Karpas-422 (cell line): Measurements from ENCODE around the gene C22orf23. TPM values are rescaled to one million over a fixed set of nuclear protein-coding genes. Genes with fewer than 3 reads are reported as not detected.

Experiments used
- DNase-seq: peaks from one replicate; pipeline ENCODE4 v3.0.0-alpha.2; 2015
- H2AFZ ChIP-seq: fragments of 200-600 bp; sonication (generic); 2 replicates; pipeline ENCODE4 v1.6.1; 2014; ENCODE audit warnings: antibody characterized with exemption, low read length, mixed read lengths
- H3K27ac ChIP-seq: fragments of 200-600 bp; sonication (generic); 2 replicates; pipeline ENCODE4 v1.5.1; 2014; ENCODE audit warnings: mild to moderate bottlenecking, low read length, moderate library complexity
- H3K27me3 ChIP-seq: fragments of 200-600 bp; sonication (generic); 2 replicates; pipeline ENCODE4 v1.6.1; 2014; ENCODE audit warnings: low read length, mixed read lengths
- H3K36me3 ChIP-seq: fragments of 200-600 bp; sonication (generic); 2 replicates; pipeline ENCODE4 v1.6.1; 2014; ENCODE audit warnings: low read length, mixed read lengths; ENCODE audit not compliant: insufficient read depth
- H3K4me1 ChIP-seq: fragments of 200-600 bp; sonication (generic); 2 replicates; pipeline ENCODE4 v1.6.1; 2014; ENCODE audit warnings: mild to moderate bottlenecking, low read length, mixed read lengths
- H3K4me2 ChIP-seq: fragments of 200-600 bp; sonication (generic); 2 replicates; pipeline ENCODE4 v1.6.1; 2014; ENCODE audit warnings: low read length, low read depth, mild to moderate bottlenecking; ENCODE audit not compliant: poor library complexity, severe bottlenecking
- H3K4me3 ChIP-seq: fragments of 200-600 bp; sonication (generic); 2 replicates; pipeline ENCODE4 v1.5.1; 2014; ENCODE audit warnings: mild to moderate bottlenecking, antibody characterized with exemption, low read length, mixed read lengths
- H3K79me2 ChIP-seq: fragments of 200-600 bp; sonication (generic); 2 replicates; pipeline ENCODE4 v1.6.1; 2014; ENCODE audit warnings: mild to moderate bottlenecking, low read length, mixed read lengths
- H3K9ac ChIP-seq: fragments of 200-600 bp; sonication (generic); 2 replicates; pipeline ENCODE4 v1.6.0; 2014; ENCODE audit warnings: low read length
- H3K9me2 ChIP-seq: fragments of 200-600 bp; sonication (generic), shearing (Covaris generic); replicated peaks from 2 replicates; pipeline ENCODE4 v1.6.0; 2014; ENCODE audit warnings: mild to moderate bottlenecking, low read length, moderate library complexity; ENCODE audit not compliant: insufficient read depth
- H3K9me3 ChIP-seq: fragments of 300-700, 200-600 bp; sonication (generic); 2 replicates; pipeline ENCODE4 v1.6.1; 2014; ENCODE audit warnings: low read length, mixed read lengths
- H4K20me1 ChIP-seq: fragments of 200-600 bp; sonication (generic); 2 replicates; pipeline ENCODE4 v1.6.1; 2014; ENCODE audit warnings: mild to moderate bottlenecking, antibody characterized with exemption, low read length, low read depth; ENCODE audit not compliant: insufficient read depth
- total RNA-seq: library from RNA; depleted of rRNA; stranded (reverse); fragments of >200 nt; shearing (Covaris generic); gene quantifications from 2 replicates; pipeline ENCODE4 v1.2.3, GENCODE V29; 2014; ENCODE audit warnings: low replicate concordance

Gene C22orf23
- total RNA-seq, 1 experiment from 2014 or later, result not detected

DNA sequence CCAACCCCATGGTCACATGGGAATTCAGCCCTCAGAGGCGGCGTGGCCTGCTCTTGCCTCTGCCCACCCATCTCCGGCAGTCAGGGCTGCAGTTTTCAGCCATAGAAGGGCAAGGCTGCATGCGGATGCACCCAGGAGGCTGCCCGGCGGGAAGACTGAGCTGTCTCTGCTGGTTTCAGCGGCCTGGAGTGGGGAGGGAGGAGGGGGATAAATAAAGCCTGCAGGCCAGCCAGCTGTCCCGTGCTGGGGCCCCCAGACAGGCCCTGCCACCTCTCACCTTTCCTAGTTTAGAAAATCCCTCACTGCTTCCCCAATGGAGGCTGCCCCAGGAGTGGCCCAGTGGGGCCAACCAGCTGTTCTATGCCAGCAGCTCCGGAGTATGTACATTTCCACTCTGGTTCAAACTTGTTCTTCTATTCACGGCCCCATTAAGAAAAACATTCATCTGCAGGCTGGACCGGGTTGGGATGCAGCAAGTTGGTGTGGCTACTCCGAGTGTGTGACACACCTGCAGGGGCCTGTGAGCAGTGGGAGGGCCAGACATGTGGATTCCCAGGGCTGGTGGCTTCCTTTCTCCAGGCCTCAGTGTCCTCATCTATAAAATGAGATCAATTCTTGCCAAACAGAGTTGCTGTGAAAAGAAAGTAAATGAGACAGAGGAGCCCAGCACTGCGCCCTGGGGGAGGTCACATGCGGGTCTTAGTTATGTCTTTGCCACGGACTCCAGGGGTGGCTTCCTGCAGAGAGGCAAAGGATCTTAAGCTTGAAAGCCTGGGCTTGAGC, 42.3 kb downstream of the C22orf23 start:
- Histone ChIP-seq H3K27me3 (no peaks in the 10 kb centered on the region), H2AFZ (no peak overlapping the region), H3K36me3 (no peaks in the 10 kb centered on the region), H3K9me3 (no peaks in the 10 kb centered on the region), H4K20me1 (no peaks in the 10 kb centered on the region; the same call in 1 of the 2 replicates), H3K4me1 (peaks cover 12% of the 10 kb centered on the region), H3K9ac (no peak overlapping the region), H3K9me2 (no peaks in the 10 kb centered on the region), H3K79me2 (peaks cover 24% of the 10 kb centered on the region), H3K4me2 (no peak overlapping the region), H3K27ac (no peak overlapping the region), H3K4me3 (no peak overlapping the region)
- DNase-seq, result no peak

DNA sequence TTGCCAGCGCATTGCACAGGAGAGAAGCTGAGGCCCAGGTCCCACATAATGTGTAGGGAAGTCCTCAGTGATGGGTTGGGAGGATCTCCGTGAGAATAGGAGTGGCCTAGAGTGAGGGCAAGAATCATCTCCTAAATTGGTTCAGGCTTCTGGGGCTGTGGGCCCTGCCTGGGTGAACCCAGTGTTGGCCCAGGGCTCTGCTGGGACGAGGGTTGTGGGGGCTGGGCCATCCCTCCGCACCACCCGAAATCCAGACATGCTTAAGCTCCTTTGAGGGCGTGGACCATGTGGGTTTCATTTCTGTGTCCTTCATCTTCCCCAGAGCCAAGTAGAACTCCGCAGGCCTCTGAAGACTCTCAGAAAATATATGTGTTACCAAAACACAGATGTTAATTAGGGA, 43.6 kb downstream of the C22orf23 start:
- Histone ChIP-seq H2AFZ (no peak overlapping the region), H3K4me2 (no peak overlapping the region), H3K36me3 (no peaks in the 10 kb centered on the region), H3K27me3 (no peaks in the 10 kb centered on the region), H3K27ac (no peak overlapping the region), H3K4me1 (peaks cover 18% of the 10 kb centered on the region), H3K9me2 (no peaks in the 10 kb centered on the region), H4K20me1 (no peaks in the 10 kb centered on the region; the same call in 1 of the 2 replicates), H3K4me3 (no peak overlapping the region), H3K9me3 (no peaks in the 10 kb centered on the region), H3K79me2 (peaks cover 24% of the 10 kb centered on the region), H3K9ac (no peak overlapping the region)
- no peak for DNase-seq

DNA sequence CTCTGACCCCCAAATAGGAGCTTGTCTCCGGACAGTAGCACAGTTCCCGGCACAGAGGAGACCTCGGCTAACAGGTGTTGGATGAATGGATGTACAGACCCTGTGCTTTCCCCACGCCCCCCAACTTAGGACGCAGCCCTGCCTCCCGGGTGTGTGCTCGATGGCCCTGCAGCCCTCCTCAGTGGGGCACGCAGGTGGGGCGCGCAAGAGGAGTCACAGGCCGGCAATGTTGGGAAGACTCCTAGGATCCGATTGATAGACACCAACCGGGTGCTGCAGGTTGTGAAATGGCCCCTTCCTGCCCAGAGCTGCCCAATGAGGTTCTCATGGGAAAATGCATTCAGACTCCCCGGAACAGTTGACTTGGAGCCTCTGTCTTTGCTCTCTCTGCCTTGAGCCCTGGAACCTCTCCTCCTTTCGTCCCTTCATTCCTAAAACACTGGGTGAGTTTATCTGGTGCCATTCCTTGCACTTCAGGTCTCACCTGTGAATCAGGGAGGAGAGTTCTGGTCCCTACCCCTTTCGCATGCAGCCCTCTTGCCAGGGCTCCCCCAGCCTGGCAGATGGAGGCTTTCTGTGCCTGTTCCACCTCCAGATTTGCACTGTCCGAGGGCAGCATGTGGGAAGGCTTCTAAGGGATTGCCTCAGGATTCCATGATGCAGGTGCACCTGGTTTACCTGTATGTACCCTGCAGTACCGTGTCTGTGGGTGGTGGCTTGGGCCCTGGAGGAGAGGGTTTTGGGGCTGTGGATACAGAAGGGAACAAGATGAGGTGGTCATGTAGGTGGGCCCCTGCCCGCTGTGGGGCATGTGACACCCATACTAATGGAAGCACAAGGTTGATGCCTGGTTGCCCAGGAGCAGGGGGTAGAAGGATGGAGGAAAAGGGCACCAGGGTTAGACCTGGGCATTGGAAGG, 46.1 kb downstream of the C22orf23 start:
- Histone ChIP-seq H3K79me2 (peaks cover 24% of the 10 kb centered on the region), H3K36me3 (no peaks in the 10 kb centered on the region), H3K9me3 (no peaks in the 10 kb centered on the region), H3K4me3 (peak overlapping the region; percentile 83), H3K4me2 (peak overlapping the region; percentile 74), H3K27me3 (no peaks in the 10 kb centered on the region), H3K4me1 (peaks cover 18% of the 10 kb centered on the region), H2AFZ (no peak overlapping the region), H4K20me1 (no peaks in the 10 kb centered on the region; the same call in 1 of the 2 replicates), H3K27ac (peak overlapping the region; percentile 74), H3K9ac (peak overlapping the region; percentile 91), H3K9me2 (no peaks in the 10 kb centered on the region)
- no peak for DNase-seq

DNA sequence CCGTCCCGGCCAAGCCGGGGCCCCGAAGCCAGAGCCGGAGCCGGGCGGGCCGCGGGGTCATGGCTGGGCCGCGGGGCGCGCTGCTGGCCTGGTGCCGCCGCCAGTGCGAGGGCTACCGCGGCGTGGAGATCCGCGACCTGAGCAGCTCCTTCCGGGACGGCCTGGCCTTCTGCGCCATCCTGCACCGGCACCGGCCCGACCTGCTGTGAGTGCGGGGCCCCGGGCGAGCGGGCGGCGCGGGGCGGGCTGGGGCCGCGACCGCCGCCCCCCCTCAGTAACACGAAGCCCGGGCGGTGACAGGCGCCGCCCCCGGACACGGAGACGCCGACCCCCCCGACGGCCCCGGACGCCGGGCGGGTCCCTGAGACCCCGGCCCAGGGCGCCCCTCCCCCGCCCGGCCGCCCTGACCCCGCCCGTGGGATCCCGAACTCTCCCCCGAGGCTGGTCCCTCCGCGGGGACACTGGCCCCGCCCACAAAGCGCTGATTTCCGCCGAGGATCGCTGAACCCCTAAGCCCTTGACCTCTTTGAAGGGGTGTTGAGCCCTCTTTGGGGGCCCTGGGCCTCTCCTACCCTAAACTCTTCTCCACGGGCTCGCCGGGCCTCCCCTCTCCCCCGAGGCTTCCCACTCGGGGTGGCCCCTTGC, 46.9 kb downstream of the C22orf23 start:
- Histone ChIP-seq H3K79me2 (peaks cover 24% of the 10 kb centered on the region), H3K9me3 (no peaks in the 10 kb centered on the region), H4K20me1 (no peaks in the 10 kb centered on the region; the same call in 1 of the 2 replicates), H3K4me2 (peak overlapping the region; percentile 74), H3K4me3 (peak overlapping the region; percentile 83), H3K9me2 (no peaks in the 10 kb centered on the region), H2AFZ (no peak overlapping the region), H3K4me1 (peaks cover 18% of the 10 kb centered on the region), H3K9ac (peak overlapping the region; percentile 91), H3K27me3 (no peaks in the 10 kb centered on the region), H3K27ac (peak overlapping the region; percentile 74), H3K36me3 (no peaks in the 10 kb centered on the region)
- peak; percentile 82 for DNase-seq

DNA sequence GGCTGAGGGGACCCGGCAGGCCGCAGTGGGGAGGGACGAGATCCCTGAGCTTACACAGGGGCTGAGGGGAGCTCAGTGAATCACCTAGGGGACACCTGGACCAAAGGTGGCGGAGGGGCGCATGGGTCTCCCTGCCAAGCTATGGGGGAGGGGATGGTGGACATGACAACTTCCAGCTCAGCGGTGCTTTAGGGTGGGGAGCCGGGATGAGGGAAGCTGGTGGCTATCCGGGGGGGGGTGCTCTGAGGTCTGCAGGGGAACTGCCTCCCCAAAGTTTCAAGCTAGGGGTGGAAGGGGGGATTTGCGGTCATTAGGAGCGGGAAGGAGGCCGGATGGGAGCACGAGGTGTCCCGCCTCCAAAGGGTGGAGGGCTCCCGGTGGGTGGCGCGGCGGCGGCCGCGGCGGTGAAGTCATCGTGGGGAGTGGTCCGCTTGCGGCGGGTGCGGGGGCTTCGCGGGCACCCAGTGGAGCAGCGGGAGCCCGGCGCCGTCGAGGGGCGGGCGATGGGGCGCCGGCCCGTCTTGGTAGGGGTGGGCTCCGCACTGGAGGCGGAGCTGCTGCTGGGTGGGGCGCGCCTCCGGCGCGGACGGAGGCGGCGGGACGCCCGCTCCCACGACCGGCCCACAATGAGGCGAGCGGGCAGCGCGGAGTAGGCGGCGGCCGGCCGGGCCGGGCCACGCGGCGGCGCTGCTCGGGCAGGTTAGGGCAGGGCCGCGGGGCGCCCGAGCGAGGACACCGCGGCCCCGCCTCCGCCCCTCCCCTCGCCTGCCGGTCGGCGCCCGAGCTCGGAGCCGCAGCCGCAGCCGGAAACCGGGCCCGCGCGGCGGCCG, 47.7 kb downstream of the C22orf23 start, which contains the start of gene MICALL1:
TSS of gene MICALL1 (plus strand) at position 764 of the 830 bp plus-strand sequence. CDS start 126 bp downstream, outside the sequence.
- Histone ChIP-seq H3K79me2 (peaks cover 24% of the 10 kb centered on the region), H3K36me3 (no peaks in the 10 kb centered on the region), H3K9ac (peak within 1 kb of the TSS; percentile 91), H3K4me2 (peak within 1 kb of the TSS; percentile 75), H3K27me3 (no peaks in the 10 kb centered on the region), H4K20me1 (no peaks in the 10 kb centered on the region; the same call in 1 of the 2 replicates), H3K4me3 (peak within 1 kb of the TSS; percentile 83), H3K9me2 (no peaks in the 10 kb centered on the region), H3K9me3 (no peaks in the 10 kb centered on the region), H3K27ac (peak within 1 kb of the TSS; percentile 74), H2AFZ (peak within 1 kb of the TSS; percentile 32; the same call in 1 of the 2 replicates), H3K4me1 (peaks cover 18% of the 10 kb centered on the region)
- DNase-seq, result peak; percentile 88

DNA sequence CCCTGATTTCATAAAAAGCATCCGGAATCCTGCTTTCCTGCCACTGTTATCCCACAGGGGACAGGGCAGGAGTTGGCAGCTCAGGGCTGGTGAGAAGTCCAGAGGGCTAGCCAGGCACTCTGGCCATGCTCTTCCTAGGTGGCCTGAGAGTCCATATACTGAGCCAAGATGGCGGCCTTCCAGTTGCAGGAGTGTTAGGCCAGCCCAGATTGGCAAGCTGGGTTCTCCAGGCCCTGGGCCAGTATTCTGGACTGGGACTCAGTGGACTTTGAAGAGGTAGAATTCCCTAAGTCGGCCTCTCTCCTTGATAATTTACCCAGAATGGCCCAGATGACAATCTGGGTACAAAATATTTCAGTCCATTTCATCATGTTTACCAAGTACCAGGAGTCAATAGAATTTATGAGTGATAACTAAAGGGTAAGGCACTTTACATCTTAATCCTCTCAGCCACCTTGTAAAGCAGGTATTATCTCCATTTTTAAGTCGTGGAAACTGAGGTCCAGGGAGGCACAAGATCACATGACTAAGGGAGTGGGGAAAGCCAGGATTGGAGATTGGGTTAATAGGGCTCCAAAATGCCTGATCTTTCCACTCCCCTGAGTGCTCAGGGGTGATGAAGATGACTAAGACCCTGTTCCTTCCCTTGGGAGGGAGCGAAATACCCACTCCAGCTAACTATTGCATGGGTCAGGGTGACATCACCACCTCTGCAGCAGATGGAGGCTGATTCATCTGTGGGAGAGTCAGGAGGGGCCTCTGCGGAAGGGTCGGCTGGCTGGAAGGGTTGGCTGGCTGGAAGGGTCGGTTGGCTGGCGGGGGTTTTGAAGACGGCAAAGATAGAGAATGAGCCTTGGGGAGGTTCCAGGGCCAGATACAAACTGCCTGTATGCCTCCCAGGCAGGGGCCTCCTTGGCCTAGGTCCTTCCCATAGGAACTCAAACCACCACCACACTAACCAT, 48.5 kb downstream of the C22orf23 start:
- Histone ChIP-seq H3K27me3 (no peaks in the 10 kb centered on the region), H3K9ac (peak overlapping the region; percentile 69; the same call in 1 of the 2 replicates), H3K4me1 (peaks cover 18% of the 10 kb centered on the region), H3K4me2 (peak overlapping the region; percentile 75), H4K20me1 (no peaks in the 10 kb centered on the region; the same call in 1 of the 2 replicates), H3K9me3 (no peaks in the 10 kb centered on the region), H3K36me3 (no peaks in the 10 kb centered on the region), H3K79me2 (peaks cover 24% of the 10 kb centered on the region), H2AFZ (no peak overlapping the region), H3K27ac (no peak overlapping the region), H3K9me2 (no peaks in the 10 kb centered on the region), H3K4me3 (peak overlapping the region; percentile 65; the same call in 1 of the 2 replicates)
- peak; percentile 27 for DNase-seq
